PC-9 (cell line): Measurements from ENCODE around the gene STX2.

ENCODE experiments used
- EZH2 ChIP-seq: fragments of 200-600 bp; sonication (generic); IDR thresholded peaks from 2 replicates; pipeline ENCODE4 v1.8.0; 2017; ENCODE audit warnings: antibody characterized with exemption, low read depth
- TF ChIP-seq, protein P1 (sequence below): fragments of 200-600 bp; sonication (generic); conservative IDR thresholded peaks from 2 replicates; pipeline ENCODE4 v1.6.1; 2017; ENCODE audit warnings: mixed run types, antibody characterized with exemption, mild to moderate bottlenecking, moderate library complexity

DNA sequence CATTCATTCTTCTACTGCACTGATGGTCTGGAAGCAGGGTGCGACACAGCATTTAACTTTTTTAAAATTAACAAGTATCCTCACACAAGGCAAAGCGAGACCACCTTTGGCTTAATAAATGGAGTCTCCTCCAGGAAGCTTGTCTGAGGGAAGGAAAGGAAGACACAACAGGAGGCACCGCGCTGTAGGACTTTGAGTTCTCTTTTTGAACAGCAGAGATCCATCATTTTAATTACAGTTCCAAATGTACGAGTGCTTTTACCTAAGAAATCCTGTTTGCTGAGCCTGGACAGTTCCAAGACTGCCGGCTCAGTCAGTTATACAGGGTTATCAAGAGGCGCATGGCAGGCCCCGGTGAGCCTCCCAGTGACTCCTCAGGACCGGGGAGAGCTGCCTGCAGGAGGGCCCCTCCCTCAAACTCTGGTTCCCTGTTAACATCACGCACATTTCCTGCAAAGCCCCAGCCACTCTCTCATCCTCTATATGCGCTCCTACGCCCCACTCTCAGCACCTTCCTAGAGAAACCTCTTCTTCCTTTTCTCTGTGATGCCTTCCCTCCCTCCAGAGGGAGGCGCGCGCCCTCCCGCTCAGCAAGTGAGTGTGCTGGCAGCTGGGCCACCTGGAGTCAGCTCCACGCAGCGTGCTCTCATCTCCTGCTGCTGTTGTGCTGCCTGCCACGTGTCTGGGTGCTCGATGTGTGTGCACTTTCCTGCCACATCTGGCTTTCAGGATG is 46.1 kb downstream of the STX2 start:
- TF ChIP-seq, protein P1, sequence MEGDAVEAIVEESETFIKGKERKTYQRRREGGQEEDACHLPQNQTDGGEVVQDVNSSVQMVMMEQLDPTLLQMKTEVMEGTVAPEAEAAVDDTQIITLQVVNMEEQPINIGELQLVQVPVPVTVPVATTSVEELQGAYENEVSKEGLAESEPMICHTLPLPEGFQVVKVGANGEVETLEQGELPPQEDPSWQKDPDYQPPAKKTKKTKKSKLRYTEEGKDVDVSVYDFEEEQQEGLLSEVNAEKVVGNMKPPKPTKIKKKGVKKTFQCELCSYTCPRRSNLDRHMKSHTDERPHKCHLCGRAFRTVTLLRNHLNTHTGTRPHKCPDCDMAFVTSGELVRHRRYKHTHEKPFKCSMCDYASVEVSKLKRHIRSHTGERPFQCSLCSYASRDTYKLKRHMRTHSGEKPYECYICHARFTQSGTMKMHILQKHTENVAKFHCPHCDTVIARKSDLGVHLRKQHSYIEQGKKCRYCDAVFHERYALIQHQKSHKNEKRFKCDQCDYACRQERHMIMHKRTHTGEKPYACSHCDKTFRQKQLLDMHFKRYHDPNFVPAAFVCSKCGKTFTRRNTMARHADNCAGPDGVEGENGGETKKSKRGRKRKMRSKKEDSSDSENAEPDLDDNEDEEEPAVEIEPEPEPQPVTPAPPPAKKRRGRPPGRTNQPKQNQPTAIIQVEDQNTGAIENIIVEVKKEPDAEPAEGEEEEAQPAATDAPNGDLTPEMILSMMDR, result no peak
- no peak for TF ChIP-seq EZH2
